Measurements from ENCODE around the gene MCM8. TPM values are rescaled to one million over a fixed set of nuclear protein-coding genes. Genes with fewer than 3 reads are reported as not detected.
A peak's percentile ranks its signal among the peaks of the same experiment; 100 is the strongest.

The MCM8 gene
- total RNA-seq, 1 experiment from 2014 or later: 28.0 TPM

DNA sequence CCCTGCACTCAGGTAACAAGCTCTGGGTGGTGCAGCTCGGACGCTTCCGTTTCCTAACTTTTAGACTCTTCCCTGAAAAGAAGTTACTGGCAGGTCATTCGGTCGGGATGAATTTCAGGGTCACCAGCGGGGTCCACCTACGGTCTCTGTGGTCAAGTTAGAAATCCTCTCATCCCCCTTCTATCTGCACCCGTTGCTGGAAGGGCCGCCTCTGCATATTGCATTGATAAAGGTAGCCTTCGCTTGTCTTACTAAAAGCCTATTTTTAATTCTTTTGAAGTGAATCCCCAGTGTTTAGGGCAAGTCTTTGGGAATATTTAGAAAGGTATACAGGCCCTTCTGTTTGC, 56.1 kb downstream of the MCM8 start (continued):
- TF ChIP-seq, protein P1, sequence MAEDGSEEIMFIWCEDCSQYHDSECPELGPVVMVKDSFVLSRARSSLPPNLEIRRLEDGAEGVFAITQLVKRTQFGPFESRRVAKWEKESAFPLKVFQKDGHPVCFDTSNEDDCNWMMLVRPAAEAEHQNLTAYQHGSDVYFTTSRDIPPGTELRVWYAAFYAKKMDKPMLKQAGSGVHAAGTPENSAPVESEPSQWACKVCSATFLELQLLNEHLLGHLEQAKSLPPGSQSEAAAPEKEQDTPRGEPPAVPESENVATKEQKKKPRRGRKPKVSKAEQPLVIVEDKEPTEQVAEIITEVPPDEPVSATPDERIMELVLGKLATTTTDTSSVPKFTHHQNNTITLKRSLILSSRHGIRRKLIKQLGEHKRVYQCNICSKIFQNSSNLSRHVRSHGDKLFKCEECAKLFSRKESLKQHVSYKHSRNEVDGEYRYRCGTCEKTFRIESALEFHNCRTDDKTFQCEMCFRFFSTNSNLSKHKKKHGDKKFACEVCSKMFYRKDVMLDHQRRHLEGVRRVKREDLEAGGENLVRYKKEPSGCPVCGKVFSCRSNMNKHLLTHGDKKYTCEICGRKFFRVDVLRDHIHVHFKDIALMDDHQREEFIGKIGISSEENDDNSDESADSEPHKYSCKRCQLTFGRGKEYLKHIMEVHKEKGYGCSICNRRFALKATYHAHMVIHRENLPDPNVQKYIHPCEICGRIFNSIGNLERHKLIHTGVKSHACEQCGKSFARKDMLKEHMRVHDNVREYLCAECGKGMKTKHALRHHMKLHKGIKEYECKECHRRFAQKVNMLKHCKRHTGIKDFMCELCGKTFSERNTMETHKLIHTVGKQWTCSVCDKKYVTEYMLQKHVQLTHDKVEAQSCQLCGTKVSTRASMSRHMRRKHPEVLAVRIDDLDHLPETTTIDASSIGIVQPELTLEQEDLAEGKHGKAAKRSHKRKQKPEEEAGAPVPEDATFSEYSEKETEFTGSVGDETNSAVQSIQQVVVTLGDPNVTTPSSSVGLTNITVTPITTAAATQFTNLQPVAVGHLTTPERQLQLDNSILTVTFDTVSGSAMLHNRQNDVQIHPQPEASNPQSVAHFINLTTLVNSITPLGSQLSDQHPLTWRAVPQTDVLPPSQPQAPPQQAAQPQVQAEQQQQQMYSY (CRISPR knock-in tag; IDR thresholded peaks at IDR 0.05): no peak
- TF ChIP-seq, protein P2, sequence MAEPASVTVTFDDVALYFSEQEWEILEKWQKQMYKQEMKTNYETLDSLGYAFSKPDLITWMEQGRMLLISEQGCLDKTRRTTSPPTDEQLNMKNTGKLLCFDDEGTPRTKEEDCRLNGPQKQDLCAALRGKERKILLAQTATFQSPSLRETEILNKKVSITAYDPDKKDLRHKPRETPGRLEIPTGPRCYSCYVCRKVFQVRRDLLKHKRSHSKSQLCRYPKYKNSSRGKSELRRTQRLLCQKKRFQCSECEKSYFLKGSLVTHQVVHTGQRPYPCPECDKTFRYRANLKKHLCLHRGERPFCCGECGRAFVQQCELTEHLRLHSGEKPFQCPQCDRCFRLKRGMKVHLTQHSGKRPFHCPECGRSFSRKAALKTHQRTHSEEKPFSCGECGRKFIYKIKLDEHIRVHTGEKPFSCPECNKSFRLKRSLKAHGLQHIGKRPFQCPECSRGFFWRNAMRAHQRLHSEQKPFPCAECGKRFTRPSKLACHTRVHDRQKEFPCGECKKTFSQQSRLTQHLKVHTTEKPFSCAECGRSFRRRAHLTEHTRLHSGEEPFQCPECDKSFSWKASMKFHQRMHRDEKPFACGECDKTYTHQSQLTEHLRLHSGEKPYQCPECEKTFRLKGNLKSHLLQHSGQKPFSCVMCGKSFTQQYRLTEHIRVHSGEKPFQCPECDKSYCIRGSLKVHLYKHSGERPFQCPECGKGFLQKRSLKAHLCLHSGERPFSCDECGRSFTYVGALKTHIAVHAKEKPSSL (CRISPR knock-in tag; conservative IDR thresholded peaks at IDR 0.05): no peak

DNA sequence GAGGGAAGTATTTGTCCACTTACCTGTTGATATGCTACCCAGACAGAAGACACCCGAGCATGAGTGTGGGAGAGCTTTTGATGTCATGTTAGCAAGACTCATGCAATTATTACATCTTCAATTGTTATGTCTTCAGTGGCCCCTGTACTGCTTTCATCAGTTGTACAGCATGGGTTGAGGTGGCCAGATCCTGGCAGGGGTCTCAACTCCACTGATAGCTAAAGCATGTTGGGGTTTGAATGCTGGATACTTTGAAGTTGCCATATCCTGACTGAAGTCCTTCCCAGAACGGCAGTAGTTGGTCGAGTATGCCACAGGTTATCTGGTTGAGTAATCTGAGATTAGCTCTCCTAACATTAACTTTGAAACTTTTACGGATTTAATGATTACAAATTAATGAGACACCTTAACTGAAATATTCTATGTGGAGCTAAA, 56.7 kb downstream of the MCM8 start:
- ATAC-seq (no peak), DNase-seq (ENCODE audit: low spot score) (no peak)
- peaks cover 23% of the 10 kb centered on the region for H3K36me3 Mint-ChIP-seq
- ChIA-PET POLR2A (no interaction called here), CTCF (interaction anchor here (0.6 kb wide), 1 partner anchor 35 kb away, joined by 3 read pairs; no protein-coding TSS in a partner anchor)
- H3K4me3 Mint-ChIP-seq: peak overlapping the region; percentile 95
- H3K27ac Mint-ChIP-seq: no peak overlapping the region
- H3K9me3 Mint-ChIP-seq: no peaks in the 10 kb centered on the region
- no peaks in the 10 kb centered on the region for H3K27me3 Mint-ChIP-seq (ENCODE audit: low read depth)
- H3K4me1 Mint-ChIP-seq: peaks cover 12% of the 10 kb centered on the region
- TF ChIP-seq, protein P3, sequence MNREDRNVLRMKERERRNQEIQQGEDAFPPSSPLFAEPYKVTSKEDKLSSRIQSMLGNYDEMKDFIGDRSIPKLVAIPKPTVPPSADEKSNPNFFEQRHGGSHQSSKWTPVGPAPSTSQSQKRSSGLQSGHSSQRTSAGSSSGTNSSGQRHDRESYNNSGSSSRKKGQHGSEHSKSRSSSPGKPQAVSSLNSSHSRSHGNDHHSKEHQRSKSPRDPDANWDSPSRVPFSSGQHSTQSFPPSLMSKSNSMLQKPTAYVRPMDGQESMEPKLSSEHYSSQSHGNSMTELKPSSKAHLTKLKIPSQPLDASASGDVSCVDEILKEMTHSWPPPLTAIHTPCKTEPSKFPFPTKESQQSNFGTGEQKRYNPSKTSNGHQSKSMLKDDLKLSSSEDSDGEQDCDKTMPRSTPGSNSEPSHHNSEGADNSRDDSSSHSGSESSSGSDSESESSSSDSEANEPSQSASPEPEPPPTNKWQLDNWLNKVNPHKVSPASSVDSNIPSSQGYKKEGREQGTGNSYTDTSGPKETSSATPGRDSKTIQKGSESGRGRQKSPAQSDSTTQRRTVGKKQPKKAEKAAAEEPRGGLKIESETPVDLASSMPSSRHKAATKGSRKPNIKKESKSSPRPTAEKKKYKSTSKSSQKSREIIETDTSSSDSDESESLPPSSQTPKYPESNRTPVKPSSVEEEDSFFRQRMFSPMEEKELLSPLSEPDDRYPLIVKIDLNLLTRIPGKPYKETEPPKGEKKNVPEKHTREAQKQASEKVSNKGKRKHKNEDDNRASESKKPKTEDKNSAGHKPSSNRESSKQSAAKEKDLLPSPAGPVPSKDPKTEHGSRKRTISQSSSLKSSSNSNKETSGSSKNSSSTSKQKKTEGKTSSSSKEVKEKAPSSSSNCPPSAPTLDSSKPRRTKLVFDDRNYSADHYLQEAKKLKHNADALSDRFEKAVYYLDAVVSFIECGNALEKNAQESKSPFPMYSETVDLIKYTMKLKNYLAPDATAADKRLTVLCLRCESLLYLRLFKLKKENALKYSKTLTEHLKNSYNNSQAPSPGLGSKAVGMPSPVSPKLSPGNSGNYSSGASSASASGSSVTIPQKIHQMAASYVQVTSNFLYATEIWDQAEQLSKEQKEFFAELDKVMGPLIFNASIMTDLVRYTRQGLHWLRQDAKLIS (CRISPR knock-in tag; IDR thresholded peaks at IDR 0.05; ENCODE audit: borderline replicate concordance): no peak
- TF ChIP-seq JAZF1 (CRISPR knock-in tag; IDR thresholded peaks at IDR 0.05) (no peak), CREM (CRISPR knock-in tag; IDR thresholded peaks at IDR 0.05) (no peak), NFE2L1 (CRISPR knock-in tag; IDR thresholded peaks at IDR 0.05) (no peak), SP1 (CRISPR knock-in tag; conservative IDR thresholded peaks at IDR 0.05) (no peak), HMGA2 (CRISPR knock-in tag; IDR thresholded peaks at IDR 0.05) (no peak), CBFB (CRISPR knock-in tag; IDR thresholded peaks at IDR 0.05; ENCODE audit: low read depth) (no peak), SOX15 (CRISPR knock-in tag; IDR thresholded peaks at IDR 0.05) (no peak), NFATC4 (CRISPR knock-in tag; IDR thresholded peaks at IDR 0.05) (no peak)
- TF ChIP-seq, protein P4, sequence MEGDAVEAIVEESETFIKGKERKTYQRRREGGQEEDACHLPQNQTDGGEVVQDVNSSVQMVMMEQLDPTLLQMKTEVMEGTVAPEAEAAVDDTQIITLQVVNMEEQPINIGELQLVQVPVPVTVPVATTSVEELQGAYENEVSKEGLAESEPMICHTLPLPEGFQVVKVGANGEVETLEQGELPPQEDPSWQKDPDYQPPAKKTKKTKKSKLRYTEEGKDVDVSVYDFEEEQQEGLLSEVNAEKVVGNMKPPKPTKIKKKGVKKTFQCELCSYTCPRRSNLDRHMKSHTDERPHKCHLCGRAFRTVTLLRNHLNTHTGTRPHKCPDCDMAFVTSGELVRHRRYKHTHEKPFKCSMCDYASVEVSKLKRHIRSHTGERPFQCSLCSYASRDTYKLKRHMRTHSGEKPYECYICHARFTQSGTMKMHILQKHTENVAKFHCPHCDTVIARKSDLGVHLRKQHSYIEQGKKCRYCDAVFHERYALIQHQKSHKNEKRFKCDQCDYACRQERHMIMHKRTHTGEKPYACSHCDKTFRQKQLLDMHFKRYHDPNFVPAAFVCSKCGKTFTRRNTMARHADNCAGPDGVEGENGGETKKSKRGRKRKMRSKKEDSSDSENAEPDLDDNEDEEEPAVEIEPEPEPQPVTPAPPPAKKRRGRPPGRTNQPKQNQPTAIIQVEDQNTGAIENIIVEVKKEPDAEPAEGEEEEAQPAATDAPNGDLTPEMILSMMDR (IDR thresholded peaks at IDR 0.05): no peak
- TF ChIP-seq, protein P5, sequence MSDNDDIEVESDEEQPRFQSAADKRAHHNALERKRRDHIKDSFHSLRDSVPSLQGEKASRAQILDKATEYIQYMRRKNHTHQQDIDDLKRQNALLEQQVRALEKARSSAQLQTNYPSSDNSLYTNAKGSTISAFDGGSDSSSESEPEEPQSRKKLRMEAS (CRISPR knock-in tag; IDR thresholded peaks at IDR 0.05): no peak
- TF ChIP-seq, protein P6, sequence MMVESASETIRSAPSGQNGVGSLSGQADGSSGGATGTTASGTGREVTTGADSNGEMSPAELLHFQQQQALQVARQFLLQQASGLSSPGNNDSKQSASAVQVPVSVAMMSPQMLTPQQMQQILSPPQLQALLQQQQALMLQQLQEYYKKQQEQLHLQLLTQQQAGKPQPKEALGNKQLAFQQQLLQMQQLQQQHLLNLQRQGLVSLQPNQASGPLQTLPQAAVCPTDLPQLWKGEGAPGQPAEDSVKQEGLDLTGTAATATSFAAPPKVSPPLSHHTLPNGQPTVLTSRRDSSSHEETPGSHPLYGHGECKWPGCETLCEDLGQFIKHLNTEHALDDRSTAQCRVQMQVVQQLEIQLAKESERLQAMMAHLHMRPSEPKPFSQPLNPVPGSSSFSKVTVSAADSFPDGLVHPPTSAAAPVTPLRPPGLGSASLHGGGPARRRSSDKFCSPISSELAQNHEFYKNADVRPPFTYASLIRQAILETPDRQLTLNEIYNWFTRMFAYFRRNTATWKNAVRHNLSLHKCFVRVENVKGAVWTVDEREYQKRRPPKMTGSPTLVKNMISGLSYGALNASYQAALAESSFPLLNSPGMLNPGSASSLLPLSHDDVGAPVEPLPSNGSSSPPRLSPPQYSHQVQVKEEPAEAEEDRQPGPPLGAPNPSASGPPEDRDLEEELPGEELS (CRISPR knock-in tag; IDR thresholded peaks at IDR 0.05): no peak
- TF ChIP-seq, protein P7, sequence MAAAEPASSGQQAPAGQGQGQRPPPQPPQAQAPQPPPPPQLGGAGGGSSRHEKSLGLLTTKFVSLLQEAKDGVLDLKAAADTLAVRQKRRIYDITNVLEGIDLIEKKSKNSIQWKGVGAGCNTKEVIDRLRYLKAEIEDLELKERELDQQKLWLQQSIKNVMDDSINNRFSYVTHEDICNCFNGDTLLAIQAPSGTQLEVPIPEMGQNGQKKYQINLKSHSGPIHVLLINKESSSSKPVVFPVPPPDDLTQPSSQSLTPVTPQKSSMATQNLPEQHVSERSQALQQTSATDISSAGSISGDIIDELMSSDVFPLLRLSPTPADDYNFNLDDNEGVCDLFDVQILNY (CRISPR knock-in tag; IDR thresholded peaks at IDR 0.05): no peak
- TF ChIP-seq, protein P8, sequence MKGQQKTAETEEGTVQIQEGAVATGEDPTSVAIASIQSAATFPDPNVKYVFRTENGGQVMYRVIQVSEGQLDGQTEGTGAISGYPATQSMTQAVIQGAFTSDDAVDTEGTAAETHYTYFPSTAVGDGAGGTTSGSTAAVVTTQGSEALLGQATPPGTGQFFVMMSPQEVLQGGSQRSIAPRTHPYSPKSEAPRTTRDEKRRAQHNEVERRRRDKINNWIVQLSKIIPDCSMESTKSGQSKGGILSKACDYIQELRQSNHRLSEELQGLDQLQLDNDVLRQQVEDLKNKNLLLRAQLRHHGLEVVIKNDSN (CRISPR knock-in tag; IDR thresholded peaks at IDR 0.05): no peak
- TF ChIP-seq, protein P9, sequence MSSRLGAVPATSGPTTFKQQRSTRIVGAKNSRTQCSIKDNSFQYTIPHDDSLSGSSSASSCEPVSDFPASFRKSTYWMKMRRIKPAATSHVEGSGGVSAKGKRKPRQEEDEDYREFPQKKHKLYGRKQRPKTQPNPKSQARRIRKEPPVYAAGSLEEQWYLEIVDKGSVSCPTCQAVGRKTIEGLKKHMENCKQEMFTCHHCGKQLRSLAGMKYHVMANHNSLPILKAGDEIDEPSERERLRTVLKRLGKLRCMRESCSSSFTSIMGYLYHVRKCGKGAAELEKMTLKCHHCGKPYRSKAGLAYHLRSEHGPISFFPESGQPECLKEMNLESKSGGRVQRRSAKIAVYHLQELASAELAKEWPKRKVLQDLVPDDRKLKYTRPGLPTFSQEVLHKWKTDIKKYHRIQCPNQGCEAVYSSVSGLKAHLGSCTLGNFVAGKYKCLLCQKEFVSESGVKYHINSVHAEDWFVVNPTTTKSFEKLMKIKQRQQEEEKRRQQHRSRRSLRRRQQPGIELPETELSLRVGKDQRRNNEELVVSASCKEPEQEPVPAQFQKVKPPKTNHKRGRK (CRISPR knock-in tag; IDR thresholded peaks at IDR 0.05; ENCODE audit: borderline replicate concordance): no peak
- TF ChIP-seq, protein P10, sequence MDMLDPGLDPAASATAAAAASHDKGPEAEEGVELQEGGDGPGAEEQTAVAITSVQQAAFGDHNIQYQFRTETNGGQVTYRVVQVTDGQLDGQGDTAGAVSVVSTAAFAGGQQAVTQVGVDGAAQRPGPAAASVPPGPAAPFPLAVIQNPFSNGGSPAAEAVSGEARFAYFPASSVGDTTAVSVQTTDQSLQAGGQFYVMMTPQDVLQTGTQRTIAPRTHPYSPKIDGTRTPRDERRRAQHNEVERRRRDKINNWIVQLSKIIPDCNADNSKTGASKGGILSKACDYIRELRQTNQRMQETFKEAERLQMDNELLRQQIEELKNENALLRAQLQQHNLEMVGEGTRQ (CRISPR knock-in tag; IDR thresholded peaks at IDR 0.05): no peak
